H9 (cell line): ENCODE measurements around the gene INHBB. TPM values are rescaled to one million over a fixed set of nuclear protein-coding genes. Genes with fewer than 3 reads are reported as not detected.

Experiments used
- DNase-seq: peaks from one replicate; pipeline ENCODE4 v3.0.0-alpha.2; 2017
- H2AFZ ChIP-seq: one replicate; pipeline ENCODE4 v1.6.1; 2013; ENCODE audit warnings: mild to moderate bottlenecking, low read length, control low read depth, moderate library complexity
- H2AK5ac ChIP-seq: 2 replicates; pipeline ENCODE4 v1.6.1; 2013; ENCODE audit warnings: low read length, control low read depth, mixed read lengths; ENCODE audit not compliant: insufficient read length
- H2BK120ac ChIP-seq: one replicate; pipeline ENCODE4 v1.6.1; 2013; ENCODE audit warnings: low read depth, mild to moderate bottlenecking, low read length, control low read depth, inconsistent platforms; ENCODE audit not compliant: poor library complexity, severe bottlenecking
- H2BK12ac ChIP-seq: 2 replicates; pipeline ENCODE4 v1.6.1; 2013; ENCODE audit warnings: low read length, control low read depth, mixed read lengths, low read depth; ENCODE audit not compliant: insufficient read length
- H2BK15ac ChIP-seq: 2 replicates; pipeline ENCODE4 v1.6.1; 2013; ENCODE audit warnings: low read depth, low read length, control low read depth
- H2BK20ac ChIP-seq: one replicate; pipeline ENCODE4 v1.6.1; 2013; ENCODE audit warnings: low read depth, mild to moderate bottlenecking, low read length, control low read depth, inconsistent platforms; ENCODE audit not compliant: poor library complexity, severe bottlenecking
- H2BK5ac ChIP-seq: 2 replicates; pipeline ENCODE4 v1.6.1; 2013; ENCODE audit warnings: low read length, control low read depth, mixed read lengths; ENCODE audit not compliant: insufficient read length
- H3K14ac ChIP-seq: 2 replicates; pipeline ENCODE4 v1.6.1; 2013; ENCODE audit warnings: low read length, control low read depth; ENCODE audit not compliant: insufficient read depth
- H3K18ac ChIP-seq: 2 replicates; pipeline ENCODE4 v1.6.1; 2013; ENCODE audit warnings: low read depth, mild to moderate bottlenecking, mixed read lengths, low read length, control low read depth; ENCODE audit not compliant: insufficient read length
- H3K23ac ChIP-seq: 2 replicates; pipeline ENCODE4 v1.6.1; 2013; ENCODE audit warnings: low read length, control low read depth, mixed read lengths, low read depth; ENCODE audit not compliant: insufficient read length
- H3K23me2 ChIP-seq: 2 replicates; pipeline ENCODE4 v1.6.1; 2013; ENCODE audit warnings: low read depth, mild to moderate bottlenecking, mixed read lengths, low read length, control low read depth; ENCODE audit not compliant: insufficient read length, poor library complexity, severe bottlenecking
- H3K27ac ChIP-seq: 2 replicates; pipeline ENCODE4 v1.5.1; 2013; ENCODE audit warnings: low read length, control low read depth, mixed read lengths, low read depth; ENCODE audit not compliant: insufficient read length
- H3K27me3 ChIP-seq: 2 replicates; pipeline ENCODE4 v1.6.1; 2013; ENCODE audit warnings: low read length, control low read depth, inconsistent platforms; ENCODE audit not compliant: insufficient read depth
- H3K4ac ChIP-seq: 2 replicates; pipeline ENCODE4 v1.6.1; 2013; ENCODE audit warnings: low read depth, mild to moderate bottlenecking, control low read depth, inconsistent platforms, low read length, moderate library complexity
- H3K4me1 ChIP-seq: 2 replicates; pipeline ENCODE4 v1.6.1; 2013; ENCODE audit warnings: low read length, control low read depth, inconsistent platforms; ENCODE audit not compliant: insufficient read depth
- H3K4me2 ChIP-seq: 2 replicates; pipeline ENCODE4 v1.6.1; 2013; ENCODE audit warnings: low read length, control low read depth, mixed read lengths; ENCODE audit not compliant: insufficient read length, insufficient read depth
- H3K56ac ChIP-seq: 2 replicates; pipeline ENCODE4 v1.6.1; 2013; ENCODE audit warnings: low read depth, mild to moderate bottlenecking, mixed read lengths, low read length, control low read depth; ENCODE audit not compliant: insufficient read length
- H3K79me1 ChIP-seq: 2 replicates; pipeline ENCODE4 v1.6.1; 2013; ENCODE audit warnings: low read depth, mild to moderate bottlenecking, moderate library complexity, low read length, control low read depth, inconsistent platforms; ENCODE audit not compliant: insufficient read depth, poor library complexity, severe bottlenecking
- H3K79me2 ChIP-seq: 2 replicates; pipeline ENCODE4 v1.6.1; 2013; ENCODE audit warnings: low read length, control low read depth, inconsistent platforms; ENCODE audit not compliant: insufficient read depth
- H3K9ac ChIP-seq: 2 replicates; pipeline ENCODE4 v1.6.1; 2013; ENCODE audit warnings: low read length, control low read depth, mixed read lengths; ENCODE audit not compliant: insufficient read length; ENCODE audit errors: extremely low read depth
- H3K9me3 ChIP-seq: one replicate; pipeline ENCODE4 v1.6.1; 2013; ENCODE audit warnings: low read depth, low read length, inconsistent platforms; ENCODE audit not compliant: control insufficient read depth
- H3T11ph ChIP-seq: one replicate; pipeline ENCODE4 v1.6.1; 2013; ENCODE audit warnings: mild to moderate bottlenecking, low read length, control low read depth, inconsistent platforms
- H4K20me1 ChIP-seq: one replicate; pipeline ENCODE4 v1.6.1; 2013; ENCODE audit not compliant: control insufficient read depth, insufficient read length, insufficient read depth
- H4K5ac ChIP-seq: 2 replicates; pipeline ENCODE4 v1.6.1; 2013; ENCODE audit warnings: low read depth, mild to moderate bottlenecking, mixed read lengths, low read length, control low read depth; ENCODE audit not compliant: insufficient read length
- H4K8ac ChIP-seq: replicated peaks from 2 replicates; pipeline ENCODE4 v1.6.1; 2013; ENCODE audit warnings: low read length, control low read depth, mixed read lengths, low read depth; ENCODE audit not compliant: insufficient read length
- H4K91ac ChIP-seq: 2 replicates; pipeline ENCODE4 v1.6.1; 2013; ENCODE audit warnings: low read depth, mild to moderate bottlenecking, moderate library complexity, mixed read lengths, low read length, control low read depth; ENCODE audit not compliant: insufficient read length
- H3K27ac Mint-ChIP-seq, 3 experiments: 2 replicates in 2 of 3; 3 replicates in 1 of 3; pipeline ENCODE4 v1.8.0; 2020 to 2021; ENCODE audit warnings: mixed read lengths in 3 of 3, mild to moderate bottlenecking in 1 of 3, moderate library complexity in 1 of 3
- H3K27me3 Mint-ChIP-seq: 2 replicates; pipeline ENCODE4 v1.8.0; 2021; ENCODE audit warnings: low read depth, mild to moderate bottlenecking, moderate library complexity, mixed read lengths
- H3K36me3 Mint-ChIP-seq, 3 experiments: 2 replicates in 2 of 3; 3 replicates in 1 of 3; pipeline ENCODE4 v1.8.0; 2020 to 2021; ENCODE audit warnings: low read depth in 3 of 3, mixed read lengths in 3 of 3; ENCODE audit not compliant: insufficient read depth in 1 of 3
- H3K4me1 Mint-ChIP-seq, 2 experiments: 2 replicates each; pipeline ENCODE4 v1.8.0; 2020; ENCODE audit warnings: mixed read lengths in 2 of 2
- H3K4me3 Mint-ChIP-seq, 2 experiments: 2 replicates in 1 of 2; 3 replicates in 1 of 2; pipeline ENCODE4 v1.8.0; 2020 to 2021; ENCODE audit warnings: mild to moderate bottlenecking in 2 of 2, mixed read lengths in 2 of 2, moderate library complexity in 1 of 2
- H3K9me3 Mint-ChIP-seq, 2 experiments: 2 replicates in 1 of 2; 3 replicates in 1 of 2; pipeline ENCODE4 v1.8.0; 2020; ENCODE audit warnings: mild to moderate bottlenecking in 2 of 2, mixed read lengths in 2 of 2, moderate library complexity in 1 of 2
- CTCF ChIP-seq: fragments of 200-600 bp; sonication (generic); conservative IDR thresholded peaks from 3 replicates; pipeline ENCODE4 v1.8.0; 2021; ENCODE audit warnings: antibody characterized with exemption, mild to moderate bottlenecking
- WGBS: extraction: QIAGEN DNeasy Blood & Tissue Kit; methylation state at CpG from one replicate; pipeline ENCODE4 v1.1.7; 2013; ENCODE audit warnings: missing lambda C conversion rate, low lambda C conversion rate, mixed read lengths; ENCODE audit not compliant: insufficient read length; ENCODE audit errors: extremely low coverage; 5-methylcytosine and 5-hydroxymethylcytosine counted together
- total RNA-seq: library from RNA; stranded (reverse); gene quantifications from 2 replicates; pipeline ENCODE4 v1.2.1, GENCODE V29; 2021

Gene INHBB
- total RNA-seq, 1 experiment from 2014 or later = 0.13 TPM

GRCh38 chr2:120315367-120316033, 30.4 kb upstream of the INHBB start:
- no peak overlapping the region for H3K9ac ChIP-seq
- peaks cover 4% of the 10 kb centered on the region for H3K23me2 ChIP-seq
- no peaks in the 10 kb centered on the region; a peak in 1 of 7 replicates for H3K36me3 Mint-ChIP-seq
- no peak for TF ChIP-seq CTCF
- H3K9me3 Mint-ChIP-seq = no peaks in the 10 kb centered on the region; a peak in 2 of 5 replicates
- no peak overlapping the region for H3K56ac ChIP-seq
- H3K79me2 ChIP-seq = no peaks in the 10 kb centered on the region
- no peak overlapping the region for H3K18ac ChIP-seq
- no peak overlapping the region for H3K4me2 ChIP-seq
- H4K8ac ChIP-seq = no peak overlapping the region
- H3K14ac ChIP-seq = no peak overlapping the region; the same call in 1 of the 2 replicates
- H2AFZ ChIP-seq = no peak overlapping the region
- no peak overlapping the region for H3K23ac ChIP-seq
- H2AK5ac ChIP-seq = no peak overlapping the region
- H2BK15ac ChIP-seq = no peak overlapping the region
- no peak overlapping the region for H3K4ac ChIP-seq
- no peak overlapping the region for H3K27ac Mint-ChIP-seq
- H2BK12ac ChIP-seq = no peak overlapping the region
- H4K5ac ChIP-seq = no peak overlapping the region
- H3K27me3 ChIP-seq = peaks cover 6% of the 10 kb centered on the region; the same call in 1 of the 2 replicates
- no peaks in the 10 kb centered on the region for H3K4me1 ChIP-seq
- no peak for DNase-seq
- peaks cover 82% of the 10 kb centered on the region for H3K27me3 Mint-ChIP-seq
- H4K91ac ChIP-seq = no peak overlapping the region
- H3K79me1 ChIP-seq = no peaks in the 10 kb centered on the region
- peaks cover 2% of the 10 kb centered on the region for H4K20me1 ChIP-seq
- no CpG with 5 or more reads among the region's 17 CpGs for WGBS
- H2BK5ac ChIP-seq = no peak overlapping the region
- no peak overlapping the region for H3T11ph ChIP-seq
- H3K9me3 ChIP-seq = no peaks in the 10 kb centered on the region
- no peak overlapping the region for H3K27ac ChIP-seq
- H2BK20ac ChIP-seq = no peak overlapping the region
- peaks cover 17 to 41% of the 10 kb centered on the region in 2 experiments for H3K4me1 Mint-ChIP-seq
- no peak overlapping the region for H2BK120ac ChIP-seq
- no peak overlapping the region; a peak in 1 of 5 replicates for H3K4me3 Mint-ChIP-seq
